OCI-LY7 (cell line): ENCODE results near the gene COPS6. TPM values are rescaled to one million over a fixed set of nuclear protein-coding genes. Genes with fewer than 3 reads are reported as not detected.

ENCODE experiments used
- BruUV-seq: library from RNA; stranded (reverse); fragments of 400-500 nt; replicated peaks from 2 replicates; lab custom pipeline; 2021; lab: Mats Ljungman, UMichigan
- CTCF ChIA-PET: fragments of 300-600 bp; sonication (Branson Sonifier 250); formaldehyde crosslinking; loops from one replicate; lab custom pipeline; 2022; ENCODE audit warnings: antibody characterized with exemption; ENCODE audit not compliant: unreplicated experiment; lab: Charles Lee
- POLR2A ChIA-PET: fragments of 300-600 bp; sonication (Branson Sonifier 250); formaldehyde crosslinking; loops from one replicate; lab custom pipeline; 2022; ENCODE audit warnings: antibody characterized with exemption; lab: Charles Lee
- DNase-seq: peaks from one replicate; pipeline ENCODE4 v3.0.0-alpha.2; 2015; ENCODE audit warnings: low spot score
- H2AFZ ChIP-seq: fragments of 200-600 bp; sonication (generic), shearing (Covaris generic); 2 replicates; pipeline ENCODE4 v1.6.1; 2014; ENCODE audit warnings: mild to moderate bottlenecking, antibody characterized with exemption, low read length, moderate library complexity
- H3K27ac ChIP-seq: fragments of 200-600 bp; sonication (generic); 2 replicates; pipeline ENCODE4 v1.5.1; 2014; ENCODE audit warnings: mixed run types, low read depth, mild to moderate bottlenecking, moderate library complexity, low read length, inconsistent platforms; ENCODE audit not compliant: poor library complexity, severe bottlenecking
- H3K36me3 ChIP-seq: fragments of 200-600 bp; sonication (generic); 2 replicates; pipeline ENCODE4 v1.6.1; 2014; ENCODE audit warnings: mild to moderate bottlenecking, antibody characterized with exemption, low read length, moderate library complexity, mixed read lengths; ENCODE audit not compliant: insufficient read depth
- H3K4me1 ChIP-seq: fragments of 200-600 bp; sonication (generic); 2 replicates; pipeline ENCODE4 v1.5.1; 2014; ENCODE audit warnings: mild to moderate bottlenecking, low read length; ENCODE audit not compliant: insufficient read depth, poor library complexity, severe bottlenecking
- H3K4me2 ChIP-seq: fragments of 200-600 bp; sonication (generic); 2 replicates; pipeline ENCODE4 v1.6.1; 2014; ENCODE audit warnings: mild to moderate bottlenecking, low read length
- H3K4me3 ChIP-seq: fragments of 200-600 bp; sonication (generic); 2 replicates; pipeline ENCODE4 v1.5.1; 2014; ENCODE audit warnings: mild to moderate bottlenecking, low read depth, low read length; ENCODE audit not compliant: poor library complexity, severe bottlenecking
- H3K79me2 ChIP-seq: fragments of 200-600 bp; sonication (generic); 2 replicates; pipeline ENCODE4 v1.6.1; 2016; ENCODE audit warnings: low read depth, mild to moderate bottlenecking, low read length, moderate library complexity, mixed read lengths; ENCODE audit not compliant: insufficient read depth
- H3K9me2 ChIP-seq: fragments of 200-600 bp; sonication (generic); 2 replicates; pipeline ENCODE4 v1.6.1; 2016; ENCODE audit warnings: mild to moderate bottlenecking, low read length, mixed read lengths; ENCODE audit not compliant: insufficient read depth
- H3K9me3 ChIP-seq: fragments of 200-600 bp; sonication (generic); 2 replicates; pipeline ENCODE4 v1.6.1; 2014; ENCODE audit warnings: mild to moderate bottlenecking, mixed run types, low read length, mixed read lengths
- H4K20me1 ChIP-seq: fragments of 200-600 bp; sonication (generic); 2 replicates; pipeline ENCODE4 v1.6.1; 2014; ENCODE audit warnings: mild to moderate bottlenecking, antibody characterized with exemption, low read length, moderate library complexity, mixed read lengths; ENCODE audit not compliant: insufficient read depth
- EZH2phosphoT487 ChIP-seq: fragments of 200-600 bp; sonication (generic); IDR thresholded peaks from 2 replicates; pipeline ENCODE4 v1.6.1; 2018; ENCODE audit warnings: low read depth, borderline replicate concordance, mild to moderate bottlenecking, mixed run types, antibody characterized with exemption, low read length, moderate library complexity, mixed read lengths
- intact Hi-C: fragments of 100-400 bp; cut with micrococcal nuclease; formaldehyde crosslinking; loops from one replicate; pipeline ENCODE4 v1.10.0; 2022; ENCODE audit not compliant: unreplicated experiment
- total RNA-seq, 2 experiments: library from RNA; depleted of rRNA in 1 of 2; stranded (reverse); fragments of >200 nt in 1 of 2; shearing (Covaris generic) in 1 of 2; gene quantifications; 2 replicates each; pipeline ENCODE4 v1.2.3, GENCODE V29; 2014 to 2022
- TF ChIP-seq, protein P1 (sequence below): fragments of 200-600 bp; sonication (generic); conservative IDR thresholded peaks from 2 replicates; pipeline ENCODE4 v1.5.1; 2014; ENCODE audit warnings: mild to moderate bottlenecking, antibody characterized with exemption, low read length, moderate library complexity, mixed read lengths

The COPS6 gene
- total RNA-seq, 2 experiments from 2014 or later, result 57.6 to 96.0 TPM

DNA sequence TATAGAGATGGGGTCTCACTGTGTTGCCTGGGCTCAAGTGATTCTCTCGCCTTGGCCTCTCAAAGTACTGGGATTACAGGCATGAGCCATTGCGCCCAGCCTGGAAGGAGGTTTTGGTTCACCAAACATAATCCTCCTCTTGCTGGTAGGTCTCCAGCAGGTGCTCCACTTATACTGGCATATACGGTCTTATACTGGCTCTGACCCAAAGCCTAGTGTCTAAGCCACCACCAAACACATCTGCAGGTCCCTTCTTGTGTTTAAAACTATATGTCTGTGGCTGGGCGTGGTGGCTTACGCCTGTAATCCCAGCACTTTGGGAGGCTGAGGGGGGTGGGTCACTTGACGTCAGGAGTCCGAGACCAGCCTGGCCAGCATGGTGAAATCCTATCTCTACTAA is 43.4 kb downstream of the COPS6 start:
- H2AFZ ChIP-seq, result no peak overlapping the region
- H3K4me3 ChIP-seq, result no peak overlapping the region
- ChIA-PET CTCF (no interaction called here), POLR2A (interaction anchor here (0.5 to 1.1 kb wide), 4 partner anchors 31 to 271 kb away, joined by 3 to 9 read pairs (median 4); no protein-coding TSS in a partner anchor)
- H3K4me1 ChIP-seq, result peaks cover 34% of the 10 kb centered on the region
- peak overlapping the region; percentile 27; the same call in 1 of the 2 replicates for H3K4me2 ChIP-seq
- H4K20me1 ChIP-seq, result no peaks in the 10 kb centered on the region
- no peaks in the 10 kb centered on the region for H3K9me3 ChIP-seq
- H3K27ac ChIP-seq, result no peak overlapping the region
- no TSS peak for BruUV-seq
- intact Hi-C loops, result loop anchor here (1.0 to 10.0 kb wide), 4 partner anchors 85 to 275 kb away; no protein-coding TSS in a partner anchor
- no peak for TF ChIP-seq EZH2phosphoT487
- TF ChIP-seq, protein P1, sequence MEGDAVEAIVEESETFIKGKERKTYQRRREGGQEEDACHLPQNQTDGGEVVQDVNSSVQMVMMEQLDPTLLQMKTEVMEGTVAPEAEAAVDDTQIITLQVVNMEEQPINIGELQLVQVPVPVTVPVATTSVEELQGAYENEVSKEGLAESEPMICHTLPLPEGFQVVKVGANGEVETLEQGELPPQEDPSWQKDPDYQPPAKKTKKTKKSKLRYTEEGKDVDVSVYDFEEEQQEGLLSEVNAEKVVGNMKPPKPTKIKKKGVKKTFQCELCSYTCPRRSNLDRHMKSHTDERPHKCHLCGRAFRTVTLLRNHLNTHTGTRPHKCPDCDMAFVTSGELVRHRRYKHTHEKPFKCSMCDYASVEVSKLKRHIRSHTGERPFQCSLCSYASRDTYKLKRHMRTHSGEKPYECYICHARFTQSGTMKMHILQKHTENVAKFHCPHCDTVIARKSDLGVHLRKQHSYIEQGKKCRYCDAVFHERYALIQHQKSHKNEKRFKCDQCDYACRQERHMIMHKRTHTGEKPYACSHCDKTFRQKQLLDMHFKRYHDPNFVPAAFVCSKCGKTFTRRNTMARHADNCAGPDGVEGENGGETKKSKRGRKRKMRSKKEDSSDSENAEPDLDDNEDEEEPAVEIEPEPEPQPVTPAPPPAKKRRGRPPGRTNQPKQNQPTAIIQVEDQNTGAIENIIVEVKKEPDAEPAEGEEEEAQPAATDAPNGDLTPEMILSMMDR, result no peak
- no peaks in the 10 kb centered on the region for H3K9me2 ChIP-seq
- H3K36me3 ChIP-seq, result no peaks in the 10 kb centered on the region
- DNase-seq, result no peak
- no peaks in the 10 kb centered on the region for H3K79me2 ChIP-seq

DNA sequence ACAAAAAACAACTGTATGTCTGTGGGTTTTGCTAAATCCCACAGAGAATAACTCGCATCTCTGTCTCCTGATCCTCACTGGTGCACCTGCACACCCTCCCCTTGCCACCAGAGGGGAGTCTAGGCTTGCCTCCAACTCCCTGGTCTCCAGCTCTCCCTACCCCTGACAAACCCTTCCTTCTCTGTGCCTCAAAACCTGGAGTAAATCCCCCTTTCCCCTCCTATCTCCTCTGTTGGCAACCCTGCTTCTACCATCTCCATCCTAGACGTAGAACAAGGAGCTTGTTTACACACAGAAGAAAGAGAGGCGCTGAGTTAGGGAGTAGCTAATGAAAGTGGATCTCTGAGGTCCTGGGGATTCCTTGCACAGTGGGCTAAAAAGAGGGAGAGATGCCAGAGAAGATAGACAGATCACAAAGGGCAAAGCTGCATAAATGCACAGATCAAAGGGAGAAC is 44.0 kb downstream of the COPS6 start:
- DNase-seq, result peak; percentile 81
- ChIA-PET POLR2A (interaction anchor here (0.5 to 1.1 kb wide), 5 partner anchors 31 to 270 kb away, joined by 3 to 9 read pairs (median 3); no protein-coding TSS in a partner anchor), CTCF (interaction anchor here (0.5 to 1.2 kb wide), 6 partner anchors 32 to 269 kb away, joined by 3 to 6 read pairs (median 4); partner anchors contain the start of gene MCM7)
- Histone ChIP-seq H3K36me3 (no peaks in the 10 kb centered on the region), H3K79me2 (no peaks in the 10 kb centered on the region), H3K9me3 (no peaks in the 10 kb centered on the region), H3K4me1 (peaks cover 36% of the 10 kb centered on the region), H4K20me1 (no peaks in the 10 kb centered on the region), H3K27ac (no peak overlapping the region), H3K9me2 (no peaks in the 10 kb centered on the region), H2AFZ (0 out of 2 replicates have a peak overlapping the region, but pooled peaks have one; percentile 1), H3K4me3 (no peak overlapping the region), H3K4me2 (peak overlapping the region; percentile 27; the same call in 1 of the 2 replicates)
- intact Hi-C loops, result loop anchor here (1.0 to 10.0 kb wide), 4 partner anchors 85 to 275 kb away; no protein-coding TSS in a partner anchor
- BruUV-seq, result no TSS peak
- TF ChIP-seq, protein P1, result peak; percentile 96
- no peak for TF ChIP-seq EZH2phosphoT487
